SK-N-MC (cell line): ENCODE data around the gene COL1A2.

Experiments used
- EZH2 ChIP-seq: fragments of 200-600 bp; sonication (generic); IDR thresholded peaks from one replicate; pipeline ENCODE4 v1.6.1; 2017; ENCODE audit warnings: antibody characterized with exemption
- POLR2AphosphoS5 ChIP-seq: IDR thresholded peaks from 2 replicates; pipeline ENCODE4 v1.6.1; 2012; ENCODE audit warnings: mild to moderate bottlenecking, low read depth, low read length, borderline replicate concordance

- no peak for TF ChIP-seq POLR2AphosphoS5
- no peak for TF ChIP-seq EZH2
Measured at GRCh38 chr7:94436018-94436604, 41.4 kb downstream of the COL1A2 start.
